CD4-positive, alpha-beta T cell (primary cell): ENCODE results near the gene HOTAIR. TPM values are rescaled to one million over a fixed set of nuclear protein-coding genes. Genes with fewer than 3 reads are reported as not detected.

Experiments used
- ATAC-seq: fragments of 200-7000 bp; cut with Tn5 transposase; one replicate; pipeline ENCODE4 v1.10.0; 2022; ENCODE audit warnings: mild to moderate bottlenecking; ENCODE audit not compliant: poor library complexity
- CTCF ChIA-PET: fragments of 350-600 bp; sonication (Branson Sonifier 250); formaldehyde crosslinking; loops from one replicate; lab custom pipeline; 2021; ENCODE audit warnings: antibody characterized with exemption, inconsistent platforms; lab: Charles Lee
- POLR2A ChIA-PET: fragments of 350-600 bp; sonication (Branson Sonifier 250); formaldehyde crosslinking; loops from one replicate; lab custom pipeline; 2021; ENCODE audit warnings: antibody characterized with exemption, inconsistent platforms; lab: Charles Lee
- DNase-seq, 14 experiments: peaks; one replicate each; pipeline ENCODE4 v3.0.0-alpha.2; 2013 to 2020; ENCODE audit warnings: mixed read lengths in 2 of 14
- H3K27ac ChIP-seq, 2 donors: one replicate each; pipeline versions ENCODE4 v1.5.1 to v1.7.0; 2013; ENCODE audit warnings: low read length in 2 of 2, low read depth in 1 of 2, mild to moderate bottlenecking in 1 of 2
- H3K27me3 ChIP-seq, 2 experiments: 1 replicate in 1 of 2; 2 replicates in 1 of 2; pipeline versions ENCODE4 v1.6.1 to v1.7.0; 2013; ENCODE audit warnings: low read length in 2 of 2, control low read depth in 1 of 2, mild to moderate bottlenecking in 1 of 2, moderate library complexity in 1 of 2; ENCODE audit not compliant: insufficient read depth in 2 of 2, control insufficient read depth in 1 of 2
- H3K36me3 ChIP-seq: one replicate; pipeline ENCODE4 v1.6.1; 2013; ENCODE audit warnings: low read length, control low read depth; ENCODE audit not compliant: insufficient read depth
- H3K4me1 ChIP-seq: one replicate; pipeline ENCODE4 v1.6.1; 2013; ENCODE audit warnings: low read length, control low read depth; ENCODE audit not compliant: insufficient read depth
- H3K4me3 ChIP-seq: one replicate; pipeline ENCODE4 v1.5.1; 2013; ENCODE audit warnings: mild to moderate bottlenecking, low read length, moderate library complexity
- H3K9me3 ChIP-seq, 2 experiments: 1 replicate in 1 of 2; 2 replicates in 1 of 2; pipeline versions ENCODE4 v1.6.1 to v1.7.0; 2013; ENCODE audit warnings: low read length in 2 of 2, mild to moderate bottlenecking in 2 of 2, control low read depth in 1 of 2, moderate library complexity in 1 of 2; ENCODE audit not compliant: control insufficient read depth in 1 of 2, insufficient read depth in 1 of 2
- H3K27ac Mint-ChIP-seq: one replicate; pipeline ENCODE4 v1.8.0; 2020; ENCODE audit warnings: mixed read lengths
- H3K27me3 Mint-ChIP-seq: one replicate; pipeline ENCODE4 v1.8.0; 2021; ENCODE audit warnings: mixed read lengths
- H3K36me3 Mint-ChIP-seq: one replicate; pipeline ENCODE4 v1.8.0; 2021; ENCODE audit warnings: low read depth, mixed read lengths
- H3K4me1 Mint-ChIP-seq: one replicate; pipeline ENCODE4 v1.8.0; 2021; ENCODE audit warnings: low read depth, mixed read lengths
- H3K4me3 Mint-ChIP-seq: one replicate; pipeline ENCODE4 v1.8.0; 2020; ENCODE audit warnings: mild to moderate bottlenecking, mixed read lengths
- H3K9me3 Mint-ChIP-seq: one replicate; pipeline ENCODE4 v1.8.0; 2020; ENCODE audit warnings: mixed read lengths
- CTCF ChIP-seq: fragments of 200-600 bp; IDR thresholded peaks from one replicate; pipeline ENCODE4 v1.8.0; 2022; ENCODE audit warnings: antibody characterized with exemption, mild to moderate bottlenecking
- intact Hi-C, 2 experiments: fragments of 100-400 bp; cut with DNase I in 1 of 2; cut with micrococcal nuclease in 1 of 2; formaldehyde crosslinking; loops; one replicate each; pipeline versions ENCODE4 v1.15.1 to v1.9.0; 2023 to 2025; cut with DNase I, micrococcal nuclease
- total RNA-seq, 174 experiments: library from RNA in 2 of 174; stranded (reverse) in 2 of 174; gene quantifications; one replicate each; pipeline ENCODE4 v1.2.3 and lab custom pipeline; 2021 to 2026

Gene HOTAIR
- total RNA-seq, 2 experiments from 2014 or later: not detected

- peaks cover 4 to 75% of the 10 kb centered on the region in 2 experiments for H3K9me3 ChIP-seq
- H3K27me3 Mint-ChIP-seq: peaks cover 92% of the 10 kb centered on the region
- no peaks in the 10 kb centered on the region for H3K36me3 ChIP-seq
- ATAC-seq: peak; percentile 69
- TF ChIP-seq CTCF: no peak
- no peaks in the 10 kb centered on the region for H3K9me3 Mint-ChIP-seq
- H3K4me1 Mint-ChIP-seq: peaks cover 38% of the 10 kb centered on the region
- no peak overlapping the region for H3K4me3 Mint-ChIP-seq
- peaks cover 96 to 99% of the 10 kb centered on the region in 2 experiments for H3K27me3 ChIP-seq
- ChIA-PET CTCF (interaction anchor here (0.9 kb wide), 1 partner anchor 245 kb away, joined by 3 read pairs; no protein-coding TSS in a partner anchor), POLR2A (interaction anchor here (1.0 kb wide), 1 partner anchor 27 kb away, joined by 4 read pairs; no protein-coding TSS in a partner anchor)
- H3K36me3 Mint-ChIP-seq: no peaks in the 10 kb centered on the region
- H3K27ac Mint-ChIP-seq: no peak overlapping the region
- peaks cover 52% of the 10 kb centered on the region for H3K4me1 ChIP-seq
- H3K4me3 ChIP-seq: no peak overlapping the region
- H3K27ac ChIP-seq: no peak overlapping the region
- intact Hi-C loops: no loop called here
- no peak for DNase-seq
Measured at GRCh38 chr12:53956251-53956887, 18.4 kb downstream of the HOTAIR start.

- ChIA-PET CTCF (interaction anchor here (0.9 kb wide), 1 partner anchor 246 kb away, joined by 3 read pairs; no protein-coding TSS in a partner anchor), POLR2A (interaction anchor here (1.4 kb wide), 1 partner anchor 17 kb away, joined by 3 read pairs; the partner anchor contains the start of gene HOXC11)
- intact Hi-C loops: no loop called here
- Mint-ChIP-seq H3K27ac (no peak overlapping the region), H3K4me1 (peaks cover 38% of the 10 kb centered on the region), H3K27me3 (peaks cover 95% of the 10 kb centered on the region), H3K36me3 (no peaks in the 10 kb centered on the region), H3K9me3 (no peaks in the 10 kb centered on the region), H3K4me3 (no peak overlapping the region)
- H3K36me3 ChIP-seq: no peaks in the 10 kb centered on the region
- DNase-seq (no peak), ATAC-seq (no peak)
- no peak overlapping the region for H3K27ac ChIP-seq
- TF ChIP-seq CTCF: no peak
- H3K27me3 ChIP-seq: peaks cover 96 to 99% of the 10 kb centered on the region in 2 experiments
- H3K4me3 ChIP-seq: no peak overlapping the region
- peaks cover 4 to 75% of the 10 kb centered on the region in 2 experiments for H3K9me3 ChIP-seq
- peaks cover 52% of the 10 kb centered on the region for H3K4me1 ChIP-seq
Measured at GRCh38 chr12:53955776-53956250, 18.9 kb downstream of the HOTAIR start.

GRCh38 chr12:53955036-53955775, 19.5 kb downstream of the HOTAIR start:
- Histone ChIP-seq H3K9me3 (peaks cover 4 to 78% of the 10 kb centered on the region in 2 experiments), H3K4me3 (no peak overlapping the region), H3K4me1 (peaks cover 49% of the 10 kb centered on the region), H3K36me3 (no peaks in the 10 kb centered on the region), H3K27me3 (peaks cover 97 to 99% of the 10 kb centered on the region in 2 experiments), H3K27ac (no peak overlapping the region)
- no peak for DNase-seq
- ChIA-PET CTCF (no interaction called here), POLR2A (interaction anchor here (1.4 kb wide), 1 partner anchor 17 kb away, joined by 3 read pairs; the partner anchor contains the start of gene HOXC11)
- no peaks in the 10 kb centered on the region for H3K36me3 Mint-ChIP-seq
- H3K4me3 Mint-ChIP-seq: no peak overlapping the region
- H3K27ac Mint-ChIP-seq: no peak overlapping the region
- no peak for TF ChIP-seq CTCF
- intact Hi-C loops: no loop called here
- H3K9me3 Mint-ChIP-seq: no peaks in the 10 kb centered on the region
- peaks cover 95% of the 10 kb centered on the region for H3K27me3 Mint-ChIP-seq
- peak; percentile 12 for ATAC-seq
- peaks cover 34% of the 10 kb centered on the region for H3K4me1 Mint-ChIP-seq
